RPMI8226 (cell line): ENCODE data around the gene AP3B1.
"Not testable (repeated sequence)": the region's sequence is repeated elsewhere in the genome, so short reads cannot be mapped to it uniquely, and the experiment has no call there.

ENCODE experiments used
- DNase-seq: peaks from one replicate; pipeline ENCODE4 v3.0.0-alpha.2; 2015

Gene AP3B1

DNA sequence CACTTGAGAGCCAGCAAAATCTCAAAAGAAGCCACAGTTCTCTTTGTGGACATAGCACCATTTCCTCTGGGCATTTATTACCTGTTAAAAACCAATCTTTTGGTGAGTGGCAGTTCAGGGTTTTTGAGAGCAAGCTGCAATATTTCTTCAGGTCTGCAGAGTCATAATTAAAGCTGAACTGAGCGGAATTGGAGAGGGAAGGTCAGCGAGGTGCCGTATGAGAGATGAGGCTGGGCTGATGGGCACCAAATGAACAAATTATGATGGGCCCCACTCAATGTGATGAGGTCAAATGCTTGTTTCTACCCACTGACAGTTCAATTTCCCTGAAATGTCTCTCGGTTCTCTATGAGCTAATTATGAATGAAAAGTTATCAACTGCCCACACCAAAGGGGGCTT, 231.9 kb downstream of the AP3B1 start:
- DNase-seq = no peak

GRCh38 chr5:78060421-78060820, 234.1 kb downstream of the AP3B1 start:
- DNase-seq = no peak

DNA sequence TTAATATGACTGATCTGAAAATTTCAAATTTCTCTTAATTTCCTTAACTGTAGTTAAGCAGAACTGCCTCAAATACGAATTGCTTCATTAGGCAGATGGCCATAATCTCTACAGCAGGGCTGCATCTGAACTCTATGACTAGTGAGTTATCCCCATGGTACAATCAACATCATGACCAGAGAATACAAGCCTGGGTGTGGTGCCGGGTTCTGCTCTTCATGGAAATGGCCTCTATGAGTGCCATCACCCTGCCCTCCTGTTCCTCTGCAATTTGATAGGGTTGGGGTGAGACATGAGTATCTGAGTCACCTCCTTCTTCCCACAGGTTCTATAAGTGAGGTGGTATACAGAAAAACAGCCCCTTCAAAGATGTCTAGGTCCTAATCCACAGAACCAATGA, 235.9 kb downstream of the AP3B1 start:
- no peak for DNase-seq

DNA sequence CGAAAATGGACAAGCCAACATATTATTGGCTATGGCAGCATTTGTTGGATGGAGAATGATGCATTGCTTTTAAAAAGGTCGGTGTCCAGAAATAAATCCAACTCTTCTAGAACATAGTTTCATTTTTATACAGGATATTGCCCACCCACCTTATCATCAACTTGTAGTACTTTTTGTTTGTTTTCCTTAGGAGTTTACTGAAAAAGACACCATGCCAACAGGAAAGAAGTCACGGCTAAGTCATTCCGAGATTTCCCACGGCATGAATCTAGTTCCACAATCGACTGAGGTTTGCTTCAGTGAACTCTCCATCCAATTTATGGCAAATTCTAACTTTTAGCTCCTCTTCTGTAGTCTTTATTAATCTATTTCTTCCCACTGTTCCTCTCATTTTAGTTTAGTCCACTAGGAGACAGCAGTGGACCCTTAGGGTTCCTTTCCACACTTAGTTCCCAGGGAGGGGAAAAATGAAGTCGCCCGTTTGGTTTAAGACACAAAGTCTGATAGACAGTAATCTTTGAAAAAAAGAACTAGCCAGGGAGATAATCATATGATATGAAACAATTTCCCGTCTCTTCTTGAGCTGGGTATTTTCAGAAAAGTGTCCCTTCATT, 237.5 kb downstream of the AP3B1 start:
- no peak for DNase-seq

DNA sequence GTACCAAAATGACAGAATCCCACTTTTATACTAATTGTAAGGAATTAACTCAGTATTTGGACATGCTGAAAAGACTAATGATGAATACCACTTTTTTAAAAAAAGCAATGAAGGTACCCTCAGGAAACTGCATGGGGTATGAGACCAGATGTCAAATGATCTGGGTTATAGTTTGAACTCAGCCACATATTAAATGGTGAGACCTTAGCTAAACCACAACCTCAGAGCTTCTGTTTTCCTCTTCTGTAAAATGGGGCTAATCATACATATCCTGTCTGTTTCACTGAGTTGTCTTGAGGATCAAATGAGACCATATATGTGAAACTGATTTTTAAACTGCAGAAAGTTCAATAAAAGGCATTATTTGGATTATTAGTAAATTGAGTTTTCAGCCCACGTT, 238.4 kb downstream of the AP3B1 start:
- no peak for DNase-seq

GRCh38 chr5:78050888-78051287, 243.6 kb downstream of the AP3B1 start:
- no peak for DNase-seq

DNA sequence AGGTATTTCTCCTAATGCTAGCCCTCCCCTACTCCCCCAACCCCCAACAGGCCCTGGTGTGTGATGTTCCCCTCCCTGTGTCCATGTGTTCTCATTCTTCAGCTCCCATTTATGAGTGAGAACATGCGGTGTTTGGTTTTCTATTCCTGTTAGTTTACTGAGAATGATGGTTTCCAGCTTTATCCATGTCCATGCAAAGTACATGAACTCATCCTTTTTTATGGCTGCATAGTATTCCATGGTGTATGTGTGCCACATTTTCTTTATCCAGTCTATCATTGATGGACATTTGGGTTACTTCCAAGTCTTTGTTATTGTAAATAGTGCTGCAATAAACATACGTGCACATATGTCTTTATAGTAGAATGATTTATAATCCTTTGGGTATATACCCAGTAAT, 247.7 kb downstream of the AP3B1 start:
- DNase-seq = not testable (repeated sequence)

DNA sequence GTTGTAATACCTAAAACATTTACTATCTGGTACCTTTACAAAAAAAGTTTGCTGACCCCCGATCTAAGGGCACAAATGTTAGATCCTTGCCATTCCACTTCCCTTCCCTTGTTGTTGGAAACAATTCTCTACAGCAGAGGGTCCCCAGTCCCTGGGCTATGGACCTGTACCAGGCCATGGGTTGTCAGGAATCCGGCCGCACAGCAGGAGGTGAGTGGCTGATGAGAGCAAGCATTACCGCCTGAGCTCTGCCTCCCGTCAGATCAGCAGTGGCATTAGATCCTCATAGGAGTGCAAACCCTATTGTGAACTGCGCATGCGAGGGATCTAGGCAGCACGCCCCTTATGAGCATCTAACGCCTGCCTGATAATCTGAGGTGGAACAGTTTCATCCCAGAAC, 248.5 kb downstream of the AP3B1 start:
- DNase-seq = no peak

- DNase-seq = no peak
Observed at GRCh38 chr5:78041805-78042204, 252.7 kb downstream of the AP3B1 start.

DNA sequence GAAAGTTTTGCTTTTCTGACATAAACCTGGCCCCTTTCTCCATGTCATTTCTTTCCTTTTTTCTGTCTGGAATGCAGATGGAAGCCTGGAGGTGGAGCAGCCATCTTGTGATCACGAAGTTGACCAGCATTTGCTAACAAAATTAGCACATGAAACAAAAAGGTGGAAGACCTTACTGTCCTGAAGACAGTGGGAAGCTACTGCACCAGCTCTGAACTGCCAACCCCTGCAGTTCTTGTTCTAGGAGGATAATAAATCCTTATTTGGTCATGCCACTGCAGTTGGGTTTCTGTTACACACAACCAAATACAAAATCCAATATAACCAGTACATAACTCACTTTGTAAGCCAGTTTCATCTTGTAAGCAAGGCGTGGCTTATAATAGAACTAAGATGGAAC, 269.0 kb downstream of the AP3B1 start:
- DNase-seq = no peak

DNA sequence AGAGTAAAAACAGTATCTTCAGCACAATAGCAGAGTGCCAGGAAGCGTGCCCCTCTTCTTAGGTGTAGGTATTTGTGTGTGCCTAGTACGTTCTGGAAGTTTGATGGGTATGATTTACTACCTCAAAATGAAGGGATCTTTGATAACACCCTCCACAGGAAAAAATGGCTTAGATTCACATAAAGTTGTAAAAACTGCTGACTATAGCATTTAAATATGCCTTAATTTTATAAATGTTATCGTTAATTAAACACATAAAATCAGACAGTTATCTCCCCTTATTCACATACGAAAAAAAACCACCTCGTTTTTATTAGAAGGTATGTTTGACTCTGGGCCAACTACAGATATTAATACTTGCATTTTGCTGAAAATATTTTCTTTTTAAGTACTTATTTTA, 274.8 kb downstream of the AP3B1 start:
- no peak for DNase-seq

GRCh38 chr5:78016863-78017529, 277.5 kb downstream of the AP3B1 start:
- no peak for DNase-seq

DNA sequence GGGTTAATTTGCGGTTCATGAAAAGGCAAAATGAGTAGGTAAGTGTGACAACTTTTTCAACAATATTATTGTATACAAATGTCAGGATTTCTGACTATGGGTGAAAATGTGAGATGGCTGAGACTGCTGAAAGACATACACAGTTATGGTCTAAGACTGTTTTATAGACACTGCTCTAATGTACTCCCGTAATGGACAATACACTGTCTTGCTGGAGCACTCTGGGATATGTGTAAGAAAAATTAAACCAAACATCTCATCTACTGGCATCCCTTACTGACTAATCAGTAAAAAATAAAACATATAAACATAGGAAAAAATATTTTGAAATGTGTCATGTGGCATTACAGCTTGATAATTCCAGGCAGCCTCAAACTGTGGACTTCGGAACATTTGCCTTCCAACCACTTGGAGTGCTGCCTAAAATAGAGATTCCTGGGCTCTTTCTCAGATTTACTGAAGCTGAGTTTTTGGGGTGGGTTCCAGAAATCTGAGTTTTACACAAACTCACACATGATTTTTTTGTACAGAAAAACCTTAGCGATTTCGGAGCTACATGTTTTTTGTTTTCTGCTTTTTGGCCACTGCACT, 284.5 kb downstream of the AP3B1 start:
- no peak for DNase-seq

DNA sequence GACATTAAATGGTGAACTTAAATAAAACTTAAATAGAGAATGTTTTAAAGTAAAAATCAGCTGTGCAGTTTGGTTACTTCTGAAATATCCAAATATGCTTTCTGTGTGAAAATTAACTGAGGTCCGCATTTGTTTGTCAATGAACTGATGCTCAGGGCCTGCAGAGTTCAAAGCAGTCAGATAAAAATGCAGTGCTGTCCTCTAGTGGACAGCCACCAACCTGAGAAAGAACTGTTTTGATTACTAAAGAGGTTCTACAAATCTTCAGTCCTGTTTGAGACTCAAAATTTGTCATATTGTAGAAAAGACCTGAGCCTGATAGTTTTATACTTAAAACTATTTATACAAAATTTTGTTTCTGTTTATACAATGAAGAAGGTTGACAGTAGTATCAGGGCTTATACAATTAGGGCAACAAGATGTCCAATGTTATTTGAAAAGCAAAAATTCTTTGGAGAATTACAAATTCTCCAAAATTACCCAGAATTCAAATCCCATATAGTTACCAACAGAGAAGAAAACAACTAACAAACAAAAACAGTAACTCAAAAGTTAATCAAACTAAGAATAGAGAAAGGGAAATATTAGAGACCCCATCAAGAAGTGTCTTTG, 286.0 kb downstream of the AP3B1 start:
- DNase-seq = peak; percentile 49

GRCh38 chr5:78007233-78007632, 287.3 kb downstream of the AP3B1 start:
- DNase-seq = no peak

- no peak for DNase-seq
Observed at GRCh38 chr5:78006449-78006848, 288.0 kb downstream of the AP3B1 start.

GRCh38 chr5:78005021-78005785, 289.3 kb downstream of the AP3B1 start:
- DNase-seq = no peak

- no peak for DNase-seq
Observed at GRCh38 chr5:78004559-78004958, 289.9 kb downstream of the AP3B1 start.

DNA sequence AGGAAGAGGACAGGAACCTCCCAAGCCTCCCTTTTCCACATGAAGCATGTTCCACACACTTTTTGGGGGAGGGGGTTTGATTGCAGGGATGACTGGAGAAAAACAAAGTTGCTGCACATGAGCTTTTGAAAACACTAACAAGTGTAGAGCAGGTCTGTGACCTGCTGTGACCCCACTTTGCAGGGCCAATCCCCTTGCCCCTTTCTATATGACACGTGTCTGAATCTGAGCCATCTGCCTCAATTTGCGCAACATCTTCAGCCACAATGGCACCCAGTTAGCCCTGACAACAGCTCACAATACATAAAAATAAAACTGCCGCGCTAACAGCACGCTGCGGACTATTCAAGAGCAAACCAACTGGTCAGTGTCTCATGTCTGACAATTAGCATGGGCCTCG, 290.6 kb downstream of the AP3B1 start:
- DNase-seq = no peak

DNA sequence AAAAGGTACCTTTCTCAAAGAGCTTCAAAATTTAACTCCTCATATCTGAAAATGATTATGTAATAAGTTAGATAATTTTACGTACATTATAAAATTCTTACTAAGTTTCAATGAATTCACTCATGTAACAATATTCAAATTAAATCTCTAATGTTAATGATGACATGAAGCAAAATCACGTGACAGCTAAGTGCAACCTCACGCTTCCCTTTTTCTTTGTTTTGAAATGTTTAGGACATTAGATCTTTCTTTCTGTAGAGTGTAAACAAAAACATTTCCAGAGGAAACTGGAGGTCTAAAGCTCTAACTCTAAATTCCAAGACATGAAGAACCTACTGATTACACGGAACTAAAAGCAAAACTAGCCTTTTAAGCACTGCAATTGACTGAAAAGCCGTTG, 291.0 kb downstream of the AP3B1 start:
- DNase-seq = no peak

GRCh38 chr5:78002690-78003089, 291.8 kb downstream of the AP3B1 start:
- no peak for DNase-seq

GRCh38 chr5:78001197-78001596, 293.3 kb downstream of the AP3B1 start:
- DNase-seq = no peak

GRCh38 chr5:78000191-78000590, 294.3 kb downstream of the AP3B1 start:
- DNase-seq = no peak
